ENCODE measurements around the gene CDH12. TPM values are rescaled to one million over a fixed set of nuclear protein-coding genes. Genes with fewer than 3 reads are reported as not detected.

CDH12 gene
- total RNA-seq, 1 donor from 2014 or later: not detected

DNA sequence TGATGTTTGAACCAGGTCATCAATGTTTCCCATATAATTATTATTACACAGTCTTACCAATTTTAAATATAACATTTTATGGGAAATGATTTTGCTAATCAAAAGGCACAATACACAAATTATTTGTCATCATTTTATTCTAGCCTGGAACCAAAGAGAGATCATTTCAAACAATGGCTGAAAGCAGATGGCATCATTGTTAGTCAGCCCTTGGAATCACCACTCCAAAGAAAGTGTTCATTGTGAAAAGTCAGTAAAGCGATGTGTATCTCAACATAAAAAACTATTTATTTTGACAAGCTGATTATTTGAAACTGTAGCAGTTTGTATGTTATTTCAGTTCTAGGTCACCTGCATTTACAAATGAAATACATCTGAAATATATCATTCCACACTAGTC lies 1068.7 kb downstream of the CDH12 start:
- Histone ChIP-seq H3K9me3 (ENCODE audit: insufficient read depth, low read depth, low read length) (no peaks in the 10 kb centered on the region), H3K27ac (ENCODE audit: low read depth, low read length) (no peak overlapping the region), H4K20me1 (ENCODE audit: insufficient read depth, low read length) (no peaks in the 10 kb centered on the region), H3K4me2 (ENCODE audit: low read length) (no peak overlapping the region), H3K4me3 (ENCODE audit: insufficient read depth, low read depth, low read length) (no peak overlapping the region), H3K79me2 (ENCODE audit: insufficient read depth, low read length) (no peaks in the 10 kb centered on the region), H3K4me1 (ENCODE audit: insufficient read depth, low read length) (no peaks in the 10 kb centered on the region), H3K27me3 (ENCODE audit: insufficient read depth, low read length) (no peaks in the 10 kb centered on the region), H3K36me3 (ENCODE audit: insufficient read depth, low read length) (no peaks in the 10 kb centered on the region), H2AFZ (ENCODE audit: low read depth, low read length) (no peak overlapping the region), H3K9ac (ENCODE audit: low read length) (no peak overlapping the region)
- TF ChIP-seq, protein P1, sequence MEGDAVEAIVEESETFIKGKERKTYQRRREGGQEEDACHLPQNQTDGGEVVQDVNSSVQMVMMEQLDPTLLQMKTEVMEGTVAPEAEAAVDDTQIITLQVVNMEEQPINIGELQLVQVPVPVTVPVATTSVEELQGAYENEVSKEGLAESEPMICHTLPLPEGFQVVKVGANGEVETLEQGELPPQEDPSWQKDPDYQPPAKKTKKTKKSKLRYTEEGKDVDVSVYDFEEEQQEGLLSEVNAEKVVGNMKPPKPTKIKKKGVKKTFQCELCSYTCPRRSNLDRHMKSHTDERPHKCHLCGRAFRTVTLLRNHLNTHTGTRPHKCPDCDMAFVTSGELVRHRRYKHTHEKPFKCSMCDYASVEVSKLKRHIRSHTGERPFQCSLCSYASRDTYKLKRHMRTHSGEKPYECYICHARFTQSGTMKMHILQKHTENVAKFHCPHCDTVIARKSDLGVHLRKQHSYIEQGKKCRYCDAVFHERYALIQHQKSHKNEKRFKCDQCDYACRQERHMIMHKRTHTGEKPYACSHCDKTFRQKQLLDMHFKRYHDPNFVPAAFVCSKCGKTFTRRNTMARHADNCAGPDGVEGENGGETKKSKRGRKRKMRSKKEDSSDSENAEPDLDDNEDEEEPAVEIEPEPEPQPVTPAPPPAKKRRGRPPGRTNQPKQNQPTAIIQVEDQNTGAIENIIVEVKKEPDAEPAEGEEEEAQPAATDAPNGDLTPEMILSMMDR (IDR thresholded peaks at IDR 0.05; ENCODE audit: insufficient read depth, low read depth, low read length): no peak
- no peak for TF ChIP-seq EZH2 (IDR thresholded peaks at IDR 0.05; ENCODE audit: insufficient read depth, low read length)
- no peaks in the 10 kb centered on the region for H3K36me3 Mint-ChIP-seq (ENCODE audit: low read depth, unreplicated experiment)
- peaks cover 2% of the 10 kb centered on the region for H3K27me3 Mint-ChIP-seq (ENCODE audit: low read depth, unreplicated experiment)
- DNase-seq (ENCODE audit: low read depth): no peak
- H3K27ac Mint-ChIP-seq (ENCODE audit: unreplicated experiment): no peak overlapping the region
- H3K4me1 Mint-ChIP-seq (ENCODE audit: low read depth, unreplicated experiment): no peaks in the 10 kb centered on the region
- peaks cover 3% of the 10 kb centered on the region for H3K9me3 Mint-ChIP-seq (ENCODE audit: unreplicated experiment)
- no peak for FAIRE-seq
- H3K4me3 Mint-ChIP-seq (ENCODE audit: unreplicated experiment): no peak overlapping the region

DNA sequence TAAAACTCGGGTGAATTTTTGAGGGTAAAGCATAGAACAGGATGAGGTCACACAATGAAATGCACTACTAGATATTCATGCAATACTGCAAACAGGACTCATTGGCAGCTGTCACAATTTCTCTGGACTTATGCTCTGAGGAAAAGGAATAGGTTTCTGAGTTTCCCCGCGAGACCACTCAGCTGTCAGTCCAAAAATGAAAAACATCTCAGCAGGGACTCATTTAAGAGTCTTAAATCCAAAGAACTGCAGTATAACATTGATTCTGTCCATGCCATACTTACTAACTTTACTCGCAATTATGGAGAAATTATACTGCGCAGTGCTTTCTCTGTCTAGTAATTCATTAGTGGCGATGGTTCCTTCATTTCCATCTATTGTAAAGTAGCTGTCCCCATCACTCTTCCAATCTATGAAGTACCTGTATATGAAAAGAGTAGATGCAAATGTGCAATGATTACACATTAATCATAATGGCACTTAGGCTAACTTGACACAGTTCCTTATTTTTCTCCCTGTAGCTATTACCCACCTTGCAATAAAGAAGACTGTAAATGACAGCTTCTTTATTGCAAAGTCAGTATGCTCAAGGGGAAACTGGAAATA lies 1070.0 kb downstream of the CDH12 start:
- DNase-seq (ENCODE audit: low read depth): no peak

DNA sequence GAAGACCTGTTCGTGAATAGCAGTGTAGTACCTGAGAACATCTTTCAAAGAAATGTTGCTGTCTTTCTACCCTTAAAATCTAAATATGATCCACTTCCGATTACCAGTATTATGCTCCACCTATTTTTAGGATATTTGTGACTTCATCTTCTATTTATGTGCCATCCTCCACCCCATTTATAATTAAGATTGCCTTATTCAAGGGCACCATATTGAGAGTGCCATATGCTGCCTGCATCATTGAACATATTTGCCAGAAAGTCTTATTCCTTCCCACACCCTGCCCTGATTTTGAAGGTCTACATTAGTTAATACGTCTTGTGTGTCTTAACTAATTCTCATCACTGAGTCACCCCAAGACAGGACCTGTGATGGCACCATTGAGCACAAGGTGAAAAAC lies 1076.7 kb downstream of the CDH12 start:
- H2AFZ ChIP-seq (ENCODE audit: low read depth, low read length): no peak overlapping the region
- H3K27ac Mint-ChIP-seq (ENCODE audit: unreplicated experiment): no peak overlapping the region
- TF ChIP-seq EZH2 (IDR thresholded peaks at IDR 0.05; ENCODE audit: insufficient read depth, low read length): no peak
- TF ChIP-seq, protein P1 (IDR thresholded peaks at IDR 0.05; ENCODE audit: insufficient read depth, low read depth, low read length): no peak
- peaks cover 2% of the 10 kb centered on the region for H3K27me3 Mint-ChIP-seq (ENCODE audit: low read depth, unreplicated experiment)
- H3K9ac ChIP-seq (ENCODE audit: low read length): no peak overlapping the region
- no peak overlapping the region for H3K4me3 Mint-ChIP-seq (ENCODE audit: unreplicated experiment)
- H3K9me3 Mint-ChIP-seq (ENCODE audit: unreplicated experiment): no peaks in the 10 kb centered on the region
- no peaks in the 10 kb centered on the region for H3K4me1 ChIP-seq (ENCODE audit: insufficient read depth, low read length)
- FAIRE-seq (no peak), DNase-seq (ENCODE audit: low read depth) (no peak)
- no peaks in the 10 kb centered on the region for H3K9me3 ChIP-seq (ENCODE audit: insufficient read depth, low read depth, low read length)
- H3K27me3 ChIP-seq (ENCODE audit: insufficient read depth, low read length): no peaks in the 10 kb centered on the region
- no peak overlapping the region for H3K4me2 ChIP-seq (ENCODE audit: low read length)
- no peaks in the 10 kb centered on the region for H4K20me1 ChIP-seq (ENCODE audit: insufficient read depth, low read length)
- H3K36me3 Mint-ChIP-seq (ENCODE audit: low read depth, unreplicated experiment): no peaks in the 10 kb centered on the region
- H3K27ac ChIP-seq (ENCODE audit: low read depth, low read length): no peak overlapping the region
- no peaks in the 10 kb centered on the region for H3K79me2 ChIP-seq (ENCODE audit: insufficient read depth, low read length)
- no peaks in the 10 kb centered on the region for H3K4me1 Mint-ChIP-seq (ENCODE audit: low read depth, unreplicated experiment)
- H3K4me3 ChIP-seq (ENCODE audit: insufficient read depth, low read depth, low read length): no peak overlapping the region
- no peaks in the 10 kb centered on the region for H3K36me3 ChIP-seq (ENCODE audit: insufficient read depth, low read length)

More for the DNA sequence above, 1070.0 kb downstream of the CDH12 start:
- no peak for FAIRE-seq
- no peak overlapping the region for H3K4me2 ChIP-seq (ENCODE audit: low read length)
- Mint-ChIP-seq H3K4me1 (ENCODE audit: low read depth, unreplicated experiment) (no peaks in the 10 kb centered on the region), H3K27ac (ENCODE audit: unreplicated experiment) (no peak overlapping the region), H3K9me3 (ENCODE audit: unreplicated experiment) (peaks cover 3% of the 10 kb centered on the region), H3K36me3 (ENCODE audit: low read depth, unreplicated experiment) (no peaks in the 10 kb centered on the region), H3K27me3 (ENCODE audit: low read depth, unreplicated experiment) (peaks cover 2% of the 10 kb centered on the region), H3K4me3 (ENCODE audit: unreplicated experiment) (no peak overlapping the region)
- H3K79me2 ChIP-seq (ENCODE audit: insufficient read depth, low read length): no peaks in the 10 kb centered on the region
- no peak overlapping the region for H3K4me3 ChIP-seq (ENCODE audit: insufficient read depth, low read depth, low read length)
- no peaks in the 10 kb centered on the region for H3K27me3 ChIP-seq (ENCODE audit: insufficient read depth, low read length)
- no peaks in the 10 kb centered on the region for H3K4me1 ChIP-seq (ENCODE audit: insufficient read depth, low read length)
- no peak overlapping the region for H3K9ac ChIP-seq (ENCODE audit: low read length)
- no peak for TF ChIP-seq EZH2 (IDR thresholded peaks at IDR 0.05; ENCODE audit: insufficient read depth, low read length)
- TF ChIP-seq, protein P1 (IDR thresholded peaks at IDR 0.05; ENCODE audit: insufficient read depth, low read depth, low read length): no peak
- H3K27ac ChIP-seq (ENCODE audit: low read depth, low read length): no peak overlapping the region
- no peaks in the 10 kb centered on the region for H3K36me3 ChIP-seq (ENCODE audit: insufficient read depth, low read length)
- no peak overlapping the region for H2AFZ ChIP-seq (ENCODE audit: low read depth, low read length)
- H4K20me1 ChIP-seq (ENCODE audit: insufficient read depth, low read length): no peaks in the 10 kb centered on the region
- no peaks in the 10 kb centered on the region for H3K9me3 ChIP-seq (ENCODE audit: insufficient read depth, low read depth, low read length)
